ENCODE data around the gene LRBA. TPM values are rescaled to one million over a fixed set of nuclear protein-coding genes. Genes with fewer than 3 reads are reported as not detected.

Gene LRBA
- total RNA-seq, 3 donors from 2014 or later (not counting 1 experiment from before 2014, with no cell fraction given): 72.1 to 87.6 (median 83.1) TPM

DNA sequence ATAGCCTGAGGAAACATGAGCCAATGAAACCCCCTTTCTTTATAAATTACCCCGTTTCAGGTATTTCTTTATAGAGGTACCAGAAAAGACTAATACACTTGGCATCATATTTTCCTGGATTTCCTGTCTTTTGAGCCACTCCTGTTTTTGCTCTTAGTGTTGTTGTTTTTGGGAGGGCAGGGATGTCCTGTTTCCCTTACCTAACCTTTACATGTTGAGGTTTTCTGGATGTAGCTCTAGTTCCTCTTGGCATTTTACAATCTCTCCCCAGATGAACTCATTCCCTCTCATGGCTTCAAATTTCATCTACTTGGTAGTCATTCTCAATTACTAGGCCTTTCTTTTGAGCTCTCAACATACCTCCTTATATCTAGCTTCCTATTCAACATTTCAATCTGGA is 537.2 kb downstream of the LRBA start:
- ATAC-seq (no peak), DNase-seq (no peak)
- Mint-ChIP-seq H3K36me3 (peaks cover 25% of the 10 kb centered on the region), H3K27me3 (ENCODE audit: low read depth in 2 of 2) (no peaks in the 10 kb centered on the region), H3K4me1 (peaks cover 0 to 7% of the 10 kb centered on the region in 2 donors), H3K27ac (no peak overlapping the region), H3K4me3 (no peak overlapping the region), H3K9me3 (peaks cover 0 to 3% of the 10 kb centered on the region in 2 donors)
- WGBS (ENCODE audit: insufficient coverage): no CpG with 5 or more reads among the region's 1 CpG
- TF ChIP-seq CTCF (IDR thresholded peaks at IDR 0.05): no peak
- no peaks in the 10 kb centered on the region for H3K9me3 ChIP-seq (ENCODE audit: control insufficient read depth, insufficient read depth, low read length)
- H3K4me1 ChIP-seq (ENCODE audit: control insufficient read depth, insufficient read depth, low read length): no peaks in the 10 kb centered on the region
- H3K36me3 ChIP-seq (ENCODE audit: control insufficient read depth, insufficient read depth, low read length): peaks cover 3% of the 10 kb centered on the region
- H3K27me3 ChIP-seq (ENCODE audit: control insufficient read depth, insufficient read depth, low read length): no peaks in the 10 kb centered on the region
- intact Hi-C loops (cut with micrococcal nuclease): no loop called here
- no peak overlapping the region for H3K27ac ChIP-seq (ENCODE audit: low read length)
- H3K4me3 ChIP-seq (ENCODE audit: low read length): no peak overlapping the region

DNA sequence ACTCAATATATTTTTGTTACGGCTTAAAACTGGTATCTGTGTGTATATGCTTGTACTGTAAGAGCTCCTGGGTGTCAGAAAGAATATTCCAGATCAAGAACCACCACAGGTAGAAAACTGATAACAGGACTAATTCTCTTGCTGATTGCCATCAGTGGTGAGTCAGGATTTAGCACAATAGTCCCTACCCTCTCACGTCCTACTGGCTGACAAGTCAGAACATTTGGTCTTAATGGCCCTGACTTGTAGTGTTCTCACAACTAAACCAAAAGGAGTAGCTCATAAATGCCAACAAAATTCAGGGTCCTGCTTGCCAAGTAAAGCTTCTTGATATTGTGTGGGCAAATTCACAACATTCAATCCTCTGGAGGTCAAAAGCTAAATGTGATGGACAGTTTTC is 538.3 kb downstream of the LRBA start:
- Histone ChIP-seq H3K9me3 (ENCODE audit: control insufficient read depth, insufficient read depth, low read length) (no peaks in the 10 kb centered on the region), H3K4me1 (ENCODE audit: control insufficient read depth, insufficient read depth, low read length) (no peaks in the 10 kb centered on the region), H3K27ac (ENCODE audit: low read length) (no peak overlapping the region), H3K4me3 (ENCODE audit: low read length) (no peak overlapping the region), H3K27me3 (ENCODE audit: control insufficient read depth, insufficient read depth, low read length) (no peaks in the 10 kb centered on the region), H3K36me3 (ENCODE audit: control insufficient read depth, insufficient read depth, low read length) (peaks cover 3% of the 10 kb centered on the region)
- Mint-ChIP-seq H3K9me3 (peaks cover 0 to 3% of the 10 kb centered on the region in 2 donors), H3K27me3 (ENCODE audit: low read depth in 2 of 2) (no peaks in the 10 kb centered on the region), H3K4me1 (peaks cover 0 to 7% of the 10 kb centered on the region in 2 donors), H3K27ac (no peak overlapping the region), H3K36me3 (peaks cover 25% of the 10 kb centered on the region), H3K4me3 (no peak overlapping the region)
- ATAC-seq: no peak
- no peak for TF ChIP-seq CTCF (IDR thresholded peaks at IDR 0.05)
- intact Hi-C loops (cut with micrococcal nuclease): no loop called here
- no peak for DNase-seq
- WGBS (ENCODE audit: insufficient coverage): 100% methylated on average over 2 of the region's 2 CpGs

GRCh38 chr4:150475763-150476162 is 539.3 kb downstream of the LRBA start:
- Mint-ChIP-seq H3K4me1 (peaks cover 0 to 7% of the 10 kb centered on the region in 2 donors), H3K27me3 (ENCODE audit: low read depth in 2 of 2) (no peaks in the 10 kb centered on the region), H3K9me3 (peaks cover 0 to 3% of the 10 kb centered on the region in 2 donors), H3K27ac (no peak overlapping the region), H3K36me3 (peaks cover 15% of the 10 kb centered on the region), H3K4me3 (no peak overlapping the region)
- H3K4me3 ChIP-seq (ENCODE audit: low read length): no peak overlapping the region
- no peak for TF ChIP-seq CTCF (IDR thresholded peaks at IDR 0.05)
- no peaks in the 10 kb centered on the region for H3K9me3 ChIP-seq (ENCODE audit: control insufficient read depth, insufficient read depth, low read length)
- no peak overlapping the region for H3K27ac ChIP-seq (ENCODE audit: low read length)
- peaks cover 7% of the 10 kb centered on the region for H3K36me3 ChIP-seq (ENCODE audit: control insufficient read depth, insufficient read depth, low read length)
- ATAC-seq (no peak), DNase-seq (no peak)
- no CpG with 5 or more reads among the region's 1 CpG for WGBS (ENCODE audit: insufficient coverage)
- intact Hi-C loops (cut with micrococcal nuclease): no loop called here
- H3K27me3 ChIP-seq (ENCODE audit: control insufficient read depth, insufficient read depth, low read length): no peaks in the 10 kb centered on the region
- H3K4me1 ChIP-seq (ENCODE audit: control insufficient read depth, insufficient read depth, low read length): no peaks in the 10 kb centered on the region

DNA sequence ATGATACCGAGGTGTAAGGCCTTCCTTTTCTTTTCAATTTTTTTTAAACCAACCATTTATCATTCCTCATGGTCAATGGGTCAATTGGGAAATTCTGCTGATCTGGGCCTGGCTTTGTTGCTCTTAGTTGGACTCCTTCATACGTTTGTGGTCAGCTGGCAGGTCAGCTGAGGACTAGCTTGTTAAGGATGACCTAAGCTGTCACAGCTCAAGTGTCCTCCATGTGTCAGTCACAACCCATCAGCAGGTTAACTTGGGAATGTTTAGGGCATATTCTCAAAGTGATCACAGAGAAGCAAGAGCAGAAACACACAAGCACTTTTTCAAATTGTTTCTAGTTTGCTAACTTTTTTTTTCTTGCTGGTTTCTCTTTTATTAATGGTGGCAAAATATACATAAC is 550.6 kb downstream of the LRBA start:
- H3K27ac Mint-ChIP-seq: no peak overlapping the region
- H3K4me3 Mint-ChIP-seq: no peak overlapping the region
- Histone ChIP-seq H3K27me3 (ENCODE audit: control insufficient read depth, insufficient read depth, low read length) (no peaks in the 10 kb centered on the region), H3K36me3 (ENCODE audit: control insufficient read depth, insufficient read depth, low read length) (peaks cover 17% of the 10 kb centered on the region), H3K4me1 (ENCODE audit: control insufficient read depth, insufficient read depth, low read length) (no peaks in the 10 kb centered on the region), H3K4me3 (ENCODE audit: low read length) (no peak overlapping the region), H3K27ac (ENCODE audit: low read length) (no peak overlapping the region), H3K9me3 (ENCODE audit: control insufficient read depth, insufficient read depth, low read length) (no peaks in the 10 kb centered on the region)
- 93% methylated on average over 2 of the region's 2 CpGs for whole genome bisulfite sequencing (ENCODE audit: insufficient coverage)
- H3K9me3 Mint-ChIP-seq: no peaks in the 10 kb centered on the region
- DNase-seq: no peak
- ATAC-seq: no peak
- no peaks in the 10 kb centered on the region for H3K27me3 Mint-ChIP-seq (ENCODE audit: low read depth in 2 of 2)
- no peak for TF ChIP-seq CTCF (IDR thresholded peaks at IDR 0.05)
- intact Hi-C loops (cut with micrococcal nuclease): no loop called here
- peaks cover 0 to 5% of the 10 kb centered on the region in 2 donors for H3K4me1 Mint-ChIP-seq
- H3K36me3 Mint-ChIP-seq: no peaks in the 10 kb centered on the region

All from natural killer cell (primary cell).